ENCODE measurements around the gene CWC25. TPM values are rescaled to one million over a fixed set of nuclear protein-coding genes. Genes with fewer than 3 reads are reported as not detected.

Gene CWC25
- 13.0 TPM for total RNA-seq (ENCODE audit: unreplicated experiment)
- long read RNA-seq, partial matches to known transcripts = 6 of 7 reads
- long read RNA-seq, other reads (novel, unspliced or antisense) = 1 of 7 reads

GRCh38 chr17:38824899-38825761 is at the start of gene CWC25:
CWC25 (minus strand) TSS chr17:38825321; CDS start chr17:38825183, 138 bp downstream.
- Mint-ChIP-seq H3K36me3 (ENCODE audit: unreplicated experiment) (peaks cover 5% of the 10 kb centered on the region), H3K9me3 (ENCODE audit: unreplicated experiment) (peaks cover 14% of the 10 kb centered on the region), H3K27ac (ENCODE audit: unreplicated experiment) (peak within 1 kb of the TSS; percentile 98), H3K27me3 (ENCODE audit: unreplicated experiment) (peaks cover 19% of the 10 kb centered on the region), H3K4me3 (ENCODE audit: unreplicated experiment) (peak within 1 kb of the TSS; percentile 99), H3K4me1 (ENCODE audit: low read depth, unreplicated experiment) (peaks cover 8% of the 10 kb centered on the region)
- TF ChIP-seq, protein P1, sequence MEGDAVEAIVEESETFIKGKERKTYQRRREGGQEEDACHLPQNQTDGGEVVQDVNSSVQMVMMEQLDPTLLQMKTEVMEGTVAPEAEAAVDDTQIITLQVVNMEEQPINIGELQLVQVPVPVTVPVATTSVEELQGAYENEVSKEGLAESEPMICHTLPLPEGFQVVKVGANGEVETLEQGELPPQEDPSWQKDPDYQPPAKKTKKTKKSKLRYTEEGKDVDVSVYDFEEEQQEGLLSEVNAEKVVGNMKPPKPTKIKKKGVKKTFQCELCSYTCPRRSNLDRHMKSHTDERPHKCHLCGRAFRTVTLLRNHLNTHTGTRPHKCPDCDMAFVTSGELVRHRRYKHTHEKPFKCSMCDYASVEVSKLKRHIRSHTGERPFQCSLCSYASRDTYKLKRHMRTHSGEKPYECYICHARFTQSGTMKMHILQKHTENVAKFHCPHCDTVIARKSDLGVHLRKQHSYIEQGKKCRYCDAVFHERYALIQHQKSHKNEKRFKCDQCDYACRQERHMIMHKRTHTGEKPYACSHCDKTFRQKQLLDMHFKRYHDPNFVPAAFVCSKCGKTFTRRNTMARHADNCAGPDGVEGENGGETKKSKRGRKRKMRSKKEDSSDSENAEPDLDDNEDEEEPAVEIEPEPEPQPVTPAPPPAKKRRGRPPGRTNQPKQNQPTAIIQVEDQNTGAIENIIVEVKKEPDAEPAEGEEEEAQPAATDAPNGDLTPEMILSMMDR (IDR thresholded peaks at IDR 0.05; ENCODE audit: partially characterized antibody, unreplicated experiment) = no peak
- DNase-seq = peak; percentile 96

GRCh38 chr17:38873640-38874380 is 48.7 kb upstream of the CWC25 start:
- Mint-ChIP-seq H3K27me3 (ENCODE audit: unreplicated experiment) (peaks cover 16% of the 10 kb centered on the region), H3K36me3 (ENCODE audit: unreplicated experiment) (peaks cover 6% of the 10 kb centered on the region), H3K4me3 (ENCODE audit: unreplicated experiment) (no peak overlapping the region), H3K4me1 (ENCODE audit: low read depth, unreplicated experiment) (peaks cover 12% of the 10 kb centered on the region), H3K9me3 (ENCODE audit: unreplicated experiment) (peaks cover 6% of the 10 kb centered on the region), H3K27ac (ENCODE audit: unreplicated experiment) (no peak overlapping the region)
- TF ChIP-seq, protein P1 (IDR thresholded peaks at IDR 0.05; ENCODE audit: partially characterized antibody, unreplicated experiment) = no peak
- no peak for DNase-seq

GRCh38 chr17:38872671-38873385 is 47.7 kb upstream of the CWC25 start:
- peaks cover 18% of the 10 kb centered on the region for H3K4me1 Mint-ChIP-seq (ENCODE audit: low read depth, unreplicated experiment)
- H3K9me3 Mint-ChIP-seq (ENCODE audit: unreplicated experiment) = peaks cover 15% of the 10 kb centered on the region
- no peak overlapping the region for H3K27ac Mint-ChIP-seq (ENCODE audit: unreplicated experiment)

DNA sequence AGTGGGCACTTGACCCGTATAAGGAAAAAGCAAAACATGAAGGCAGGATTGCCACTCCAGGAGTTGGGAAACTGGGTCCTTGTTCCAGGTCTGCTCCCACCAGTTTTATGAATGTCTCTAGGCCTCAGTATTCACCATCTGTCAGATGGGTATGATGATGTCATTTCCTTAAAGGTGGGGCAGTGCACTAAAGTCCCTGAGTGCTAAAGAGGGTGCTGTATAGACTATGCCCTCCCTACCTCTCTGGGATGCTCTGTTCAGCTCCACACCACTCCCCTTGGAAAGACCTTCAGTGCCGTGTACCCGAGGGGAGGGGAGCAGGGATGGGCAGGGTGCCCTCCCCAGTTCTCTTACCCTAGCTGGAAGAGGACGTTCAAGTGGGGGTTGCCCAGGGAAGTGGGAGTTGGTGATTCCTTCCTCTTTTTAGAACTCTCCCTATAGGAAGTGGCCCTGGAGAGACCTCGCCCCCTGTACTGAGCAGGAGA is 46.9 kb upstream of the CWC25 start:
- TF ChIP-seq, protein P1 (IDR thresholded peaks at IDR 0.05; ENCODE audit: partially characterized antibody, unreplicated experiment) = no peak
- Mint-ChIP-seq H3K9me3 (ENCODE audit: unreplicated experiment) (peaks cover 22% of the 10 kb centered on the region), H3K4me1 (ENCODE audit: low read depth, unreplicated experiment) (peaks cover 18% of the 10 kb centered on the region), H3K36me3 (ENCODE audit: unreplicated experiment) (no peaks in the 10 kb centered on the region), H3K27ac (ENCODE audit: unreplicated experiment) (peak overlapping the region; percentile 49), H3K4me3 (ENCODE audit: unreplicated experiment) (peak overlapping the region; percentile 86), H3K27me3 (ENCODE audit: unreplicated experiment) (peaks cover 26% of the 10 kb centered on the region)
- no peak for DNase-seq

More at GRCh38 chr17:38872671-38873385, 47.7 kb upstream of the CWC25 start:
- TF ChIP-seq, protein P1 (IDR thresholded peaks at IDR 0.05; ENCODE audit: partially characterized antibody, unreplicated experiment) = no peak
- no peak for DNase-seq
- Mint-ChIP-seq H3K27me3 (ENCODE audit: unreplicated experiment) (peaks cover 19% of the 10 kb centered on the region), H3K36me3 (ENCODE audit: unreplicated experiment) (peaks cover under 1% of the 10 kb centered on the region), H3K4me3 (ENCODE audit: unreplicated experiment) (no peak overlapping the region)

All from glutamatergic neuron (in vitro differentiated cells).